MM.1S (cell line): Measurements from ENCODE around the gene SLC16A12.

Source experiments
- CTCF ChIP-seq: fragments of 300-600 bp; sonication (generic); IDR thresholded peaks from 2 replicates; pipeline ENCODE4 v1.5.1; 2016; ENCODE audit warnings: antibody characterized with exemption, low read length, mixed read lengths
- EZH2 ChIP-seq: fragments of 300-600 bp; sonication (generic); optimal IDR thresholded peaks from 2 replicates; pipeline ENCODE3; 2017; ENCODE audit warnings: low read depth, mild to moderate bottlenecking, antibody characterized with exemption, low read length, mixed read lengths
- EZH2phosphoT487 ChIP-seq: fragments of 300-600 bp; sonication (generic); IDR thresholded peaks from 2 replicates; pipeline ENCODE4 v1.6.1; 2018; ENCODE audit warnings: antibody characterized with exemption, low read length

- TF ChIP-seq CTCF, result no peak
- TF ChIP-seq EZH2, result no peak
- no peak for TF ChIP-seq EZH2phosphoT487
Measured at GRCh38 chr10:89478085-89478738, 57.2 kb downstream of the SLC16A12 start.
